NCI-H82 treated with DMSO at 0.1 percent for 48 hours (cell line): ENCODE measurements around the gene UGT1A5.
"Not testable (repeated sequence)": the region's sequence is repeated elsewhere in the genome, so short reads cannot be mapped to it uniquely, and the experiment has no call there.

Experiments used
- DNase-seq: peaks from one replicate; lab custom pipeline; 2025; ENCODE audit not compliant: unreplicated experiment; lab: John Stamatoyannopoulos, UW

Gene UGT1A5

GRCh38 chr2:233745073-233745755, 32.5 kb downstream of the UGT1A5 start:
- no peak for DNase-seq

- not testable (repeated sequence) for DNase-seq
These were observed 33.1 kb downstream of the UGT1A5 start for GRCh38 chr2:233745838-233746237.

- no peak for DNase-seq
These were observed 34.0 kb downstream of the UGT1A5 start for GRCh38 chr2:233746475-233747282.

GRCh38 chr2:233747283-233747544, 34.5 kb downstream of the UGT1A5 start:
- no peak for DNase-seq

GRCh38 chr2:233750689-233751088, 38.0 kb downstream of the UGT1A5 start:
- not testable (repeated sequence) for DNase-seq

- DNase-seq = not testable (repeated sequence)
These were observed 38.7 kb downstream of the UGT1A5 start for GRCh38 chr2:233751212-233752009.

GRCh38 chr2:233754872-233755611, 42.3 kb downstream of the UGT1A5 start:
- DNase-seq = no peak

GRCh38 chr2:233756429-233757081, 43.8 kb downstream of the UGT1A5 start:
- no peak for DNase-seq

- DNase-seq = no peak
These were observed 45.4 kb downstream of the UGT1A5 start for GRCh38 chr2:233758141-233758540.

GRCh38 chr2:233758849-233759248, 46.1 kb downstream of the UGT1A5 start:
- DNase-seq = no peak

- DNase-seq = no peak
These were observed 47.3 kb downstream of the UGT1A5 start, which contains the start of gene UGT1A1 for GRCh38 chr2:233760043-233760442. Gene UGT1A1, plus strand, starts transcription at chr2:233760270. Its CDS starts 18 bp downstream, at chr2:233760288.

- no peak for DNase-seq
These were observed 48.5 kb downstream of the UGT1A5 start for GRCh38 chr2:233761040-233761769.

GRCh38 chr2:233764264-233764663, 51.6 kb downstream of the UGT1A5 start:
- no peak for DNase-seq

- DNase-seq = no peak
These were observed 52.1 kb downstream of the UGT1A5 start for GRCh38 chr2:233764761-233765160.

- no peak for DNase-seq
These were observed 53.7 kb downstream of the UGT1A5 start for GRCh38 chr2:233766416-233766815.

GRCh38 chr2:233768076-233768475, 55.4 kb downstream of the UGT1A5 start:
- no peak for DNase-seq

- DNase-seq = no peak
These were observed 56.6 kb downstream of the UGT1A5 start for GRCh38 chr2:233769260-233769659.

- no peak for DNase-seq
These were observed 59.4 kb downstream of the UGT1A5 start for GRCh38 chr2:233772153-233772552.

GRCh38 chr2:233772583-233772982, 59.9 kb downstream of the UGT1A5 start:
- DNase-seq = no peak

GRCh38 chr2:233773854-233774253, 61.1 kb downstream of the UGT1A5 start:
- no peak for DNase-seq
